ENCODE results near the gene PTPRZ1. TPM values are rescaled to one million over a fixed set of nuclear protein-coding genes. Genes with fewer than 3 reads are reported as not detected.

PTPRZ1 gene
- total and polyA plus RNA-seq, 3 donors from 2014 or later, result 1.9 to 2.7 (median 2.2) TPM

Small RNA genes within 50 kb of the gene (small RNA-seq; reads per million reads assigned to genes)
- gene RNU7-154P, result 0 reads per million in 2 donors

Measured in testis (tissue), 3 donors.